ENCODE measurements around the gene MYH11.
"Not testable (repeated sequence)": the region's sequence is repeated elsewhere in the genome, so short reads cannot be mapped to it uniquely, and the experiment has no call there.

Gene MYH11

DNA sequence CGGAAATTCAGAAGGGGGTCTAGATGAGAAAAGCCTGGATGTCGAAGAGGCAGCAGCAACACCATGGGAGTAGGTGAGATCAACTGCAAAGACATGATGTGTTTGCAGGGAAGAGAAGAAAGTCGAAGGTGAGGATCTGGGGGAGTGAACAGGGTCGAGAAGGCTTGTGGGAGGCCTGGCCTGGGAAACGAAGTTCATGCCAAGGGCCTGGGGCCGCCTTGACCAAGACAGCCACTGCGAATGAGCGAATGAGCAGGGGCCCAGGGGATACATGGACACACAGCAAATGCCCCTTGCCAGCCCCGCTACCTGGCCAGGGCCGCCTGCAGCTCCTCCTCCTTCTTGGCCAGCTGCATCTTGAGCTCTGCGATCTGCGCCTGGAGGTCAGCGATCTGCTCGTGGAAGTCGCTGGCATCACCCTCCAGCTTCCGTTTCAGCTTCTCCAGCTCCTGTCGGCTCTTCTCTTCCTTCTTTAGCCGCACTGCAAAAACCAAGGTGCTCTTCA lies 119.6 kb downstream of the MYH11 start:
- CTCF ChIA-PET, result no interaction called here
- H3K4me3 ChIP-seq (ENCODE audit: low read depth, low read length), result no peak overlapping the region
- DNase-seq (ENCODE audit: low read depth, low spot score), result no peak
- POLR2A ChIA-PET, result no interaction called here
- no peak for TF ChIP-seq CTCF (IDR thresholded peaks at IDR 0.05; ENCODE audit: insufficient read depth, low read length, missing control alignments)

- no peak overlapping the region for H3K4me3 ChIP-seq (ENCODE audit: low read depth, low read length)
- ChIA-PET POLR2A (no interaction called here), CTCF (interaction anchor here (0.7 kb wide), 1 partner anchor 29 kb away, joined by 3 read pairs; no protein-coding TSS in a partner anchor)
- DNase-seq (ENCODE audit: low read depth, low spot score), result no peak
- no peak for TF ChIP-seq CTCF (IDR thresholded peaks at IDR 0.05; ENCODE audit: insufficient read depth, low read length, missing control alignments)
Measured at GRCh38 chr16:15736529-15736928, 120.3 kb downstream of the MYH11 start.

- no peak for TF ChIP-seq CTCF (IDR thresholded peaks at IDR 0.05; ENCODE audit: insufficient read depth, low read length, missing control alignments)
- CTCF ChIA-PET, result interaction anchor here (1.2 kb wide), 1 partner anchor 21 kb away, joined by 3 read pairs; no protein-coding TSS in a partner anchor
- no peak for DNase-seq (ENCODE audit: low read depth, low spot score)
- POLR2A ChIA-PET, result interaction anchor here (0.6 kb wide), 1 partner anchor 53 kb away, joined by 3 read pairs; no protein-coding TSS in a partner anchor
- H3K4me3 ChIP-seq (ENCODE audit: low read depth, low read length), result no peak overlapping the region
Measured at GRCh38 chr16:15735610-15736009, 121.2 kb downstream of the MYH11 start.

- POLR2A ChIA-PET, result no interaction called here
- no peak for DNase-seq (ENCODE audit: low read depth, low spot score)
- CTCF ChIA-PET, result interaction anchor here (1.0 to 2.1 kb wide), 2 partner anchors 24 to 89 kb away, joined by 3 to 6 read pairs; no protein-coding TSS in a partner anchor
- no peak overlapping the region for H3K4me3 ChIP-seq (ENCODE audit: low read depth, low read length)
- TF ChIP-seq CTCF (IDR thresholded peaks at IDR 0.05; ENCODE audit: insufficient read depth, low read length, missing control alignments), result no peak
Measured at GRCh38 chr16:15732416-15732815, 124.4 kb downstream of the MYH11 start.

DNA sequence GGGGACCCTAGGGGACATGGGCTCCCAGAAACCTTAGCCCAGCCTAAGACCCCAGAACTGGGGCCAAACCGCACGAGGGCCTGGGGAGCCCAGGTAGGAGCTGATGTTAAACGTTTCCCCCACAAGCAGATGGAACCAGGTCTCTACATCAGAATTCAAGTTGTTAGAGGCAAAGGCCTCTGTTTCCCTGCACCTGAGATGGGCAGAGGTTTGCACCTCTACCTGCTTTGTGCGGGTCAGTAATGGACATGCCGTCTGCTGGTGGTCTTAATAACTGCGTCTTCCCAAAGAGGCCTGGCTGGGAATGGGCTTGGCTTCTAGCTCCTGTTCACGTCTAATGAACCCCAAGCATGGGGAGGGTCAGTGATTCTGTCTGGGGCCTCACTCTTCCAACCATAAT lies 127.7 kb downstream of the MYH11 start:
- ChIA-PET POLR2A (no interaction called here), CTCF (interaction anchor here (1.7 kb wide), 1 partner anchor 10 kb away, joined by 4 read pairs; no protein-coding TSS in a partner anchor)
- H3K4me3 ChIP-seq (ENCODE audit: low read depth, low read length), result no peak overlapping the region
- no peak for TF ChIP-seq CTCF (IDR thresholded peaks at IDR 0.05; ENCODE audit: insufficient read depth, low read length, missing control alignments)
- no peak for DNase-seq (ENCODE audit: low read depth, low spot score)

GRCh38 chr16:15727697-15728096 lies 129.1 kb downstream of the MYH11 start:
- CTCF ChIA-PET, result interaction anchor here (0.6 to 0.9 kb wide), 2 partner anchors 22 to 305 kb away, joined by 3 to 4 read pairs; no protein-coding TSS in a partner anchor
- H3K4me3 ChIP-seq (ENCODE audit: low read depth, low read length); POLR2A ChIA-PET; DNase-seq (ENCODE audit: low read depth, low spot score): not testable (repeated sequence)

DNA sequence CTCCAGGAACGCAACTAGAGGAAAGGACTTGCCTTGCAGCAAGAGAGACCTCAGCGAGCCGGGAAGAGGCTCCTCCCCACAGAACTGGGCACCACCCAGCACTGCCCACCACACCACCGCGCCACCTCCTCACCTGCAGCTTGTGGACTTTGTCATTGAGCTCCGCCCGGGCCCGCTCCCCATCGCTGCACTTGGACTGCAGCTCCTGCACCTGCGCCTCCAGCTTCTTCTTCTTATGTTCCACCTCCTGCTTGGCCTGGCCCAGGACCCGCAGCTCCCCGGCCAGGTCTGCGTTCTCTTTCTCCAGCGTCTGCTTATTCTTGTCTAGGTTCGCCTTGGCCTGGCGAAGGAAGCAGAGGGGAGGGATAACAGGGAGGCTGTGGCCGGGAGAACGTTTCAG lies 130.1 kb downstream of the MYH11 start:
- ChIA-PET CTCF (no interaction called here), POLR2A (no interaction called here)
- no peak overlapping the region for H3K4me3 ChIP-seq (ENCODE audit: low read depth, low read length)
- DNase-seq (ENCODE audit: low read depth, low spot score), result no peak
- no peak for TF ChIP-seq CTCF (IDR thresholded peaks at IDR 0.05; ENCODE audit: insufficient read depth, low read length, missing control alignments)
